Activated B cell treated with CpG ODN at 0.5 μM for 24 hours (primary cell): ENCODE data around the gene PPM1N. TPM values are rescaled to one million over a fixed set of nuclear protein-coding genes. Genes with fewer than 3 reads are reported as not detected.

Source experiments
- ATAC-seq: fragments of 200-7000 bp; cut with Tn5 transposase; one replicate; pipeline ENCODE4 v1.10.0; 2021; ENCODE audit warnings: low read depth, mild to moderate bottlenecking, moderate library complexity
- CTCF ChIA-PET: fragments of 350-600 bp; sonication (Branson Sonifier 250); formaldehyde crosslinking; loops from one replicate; lab custom pipeline; 2021; ENCODE audit warnings: antibody characterized with exemption; lab: Charles Lee
- POLR2A ChIA-PET: fragments of 350-600 bp; sonication (Branson Sonifier 250); formaldehyde crosslinking; loops from one replicate; lab custom pipeline; 2021; ENCODE audit warnings: antibody characterized with exemption; lab: Charles Lee
- DNase-seq: peaks from one replicate; pipeline ENCODE4 v3.0.0; 2022
- H3K27ac Mint-ChIP-seq: one replicate; pipeline ENCODE4 v1.8.0; 2020; ENCODE audit warnings: mixed read lengths
- H3K27me3 Mint-ChIP-seq: one replicate; pipeline ENCODE4 v1.8.0; 2021; ENCODE audit warnings: mixed read lengths
- H3K36me3 Mint-ChIP-seq: one replicate; pipeline ENCODE4 v1.8.0; 2021; ENCODE audit warnings: low read depth, mixed read lengths
- H3K4me1 Mint-ChIP-seq: one replicate; pipeline ENCODE4 v1.8.0; 2021; ENCODE audit warnings: mixed read lengths
- H3K4me3 Mint-ChIP-seq: one replicate; pipeline ENCODE4 v1.8.0; 2020; ENCODE audit warnings: mild to moderate bottlenecking, mixed read lengths
- H3K9me3 Mint-ChIP-seq: one replicate; pipeline ENCODE4 v1.8.0; 2020; ENCODE audit warnings: mixed read lengths
- CTCF ChIP-seq: fragments of 200-600 bp; IDR thresholded peaks from one replicate; pipeline ENCODE4 v1.8.0; 2022; ENCODE audit warnings: antibody characterized with exemption, mild to moderate bottlenecking
- intact Hi-C: fragments of 100-400 bp; cut with micrococcal nuclease; formaldehyde crosslinking; loops from one replicate; pipeline ENCODE4 v1.15.1; 2024
- total RNA-seq: library from RNA; stranded (reverse); gene quantifications from 2 replicates; pipeline ENCODE4 v1.2.3, GENCODE V29; 2022

PPM1N gene
- total RNA-seq, 1 donor from 2014 or later = 0.80 TPM

GRCh38 chr19:45471111-45471930 lies 26.9 kb upstream of the PPM1N start:
- H3K9me3 Mint-ChIP-seq = no peaks in the 10 kb centered on the region
- intact Hi-C loops = no loop called here
- CTCF ChIA-PET = interaction anchor here (2.4 kb wide), 1 partner anchor 32 kb away, joined by 12 read pairs; no protein-coding TSS in a partner anchor
- POLR2A ChIA-PET = interaction anchor here (4.9 kb wide), 1 partner anchor 7 kb away, joined by 66 read pairs; no protein-coding TSS in a partner anchor
- H3K27ac Mint-ChIP-seq = no peak overlapping the region
- peak overlapping the region; percentile 92 for H3K4me3 Mint-ChIP-seq
- peaks cover 53% of the 10 kb centered on the region for H3K4me1 Mint-ChIP-seq
- peaks cover 22% of the 10 kb centered on the region for H3K27me3 Mint-ChIP-seq
- DNase-seq = no peak
- peaks cover 23% of the 10 kb centered on the region for H3K36me3 Mint-ChIP-seq
- TF ChIP-seq CTCF = no peak
- no peak for ATAC-seq

- peaks cover 22% of the 10 kb centered on the region for H3K27me3 Mint-ChIP-seq
- peaks cover 55% of the 10 kb centered on the region for H3K4me1 Mint-ChIP-seq
- H3K36me3 Mint-ChIP-seq = peaks cover 23% of the 10 kb centered on the region
- no peak overlapping the region for H3K27ac Mint-ChIP-seq
- POLR2A ChIA-PET = no interaction called here
- no peak for TF ChIP-seq CTCF
- intact Hi-C loops = no loop called here
- ATAC-seq = no peak
- H3K9me3 Mint-ChIP-seq = no peaks in the 10 kb centered on the region
- CTCF ChIA-PET = interaction anchor here (0.5 to 2.4 kb wide), 2 partner anchors 32 to 37 kb away, joined by 3 to 12 read pairs; no protein-coding TSS in a partner anchor
- peak overlapping the region; percentile 59 for H3K4me3 Mint-ChIP-seq
- DNase-seq = no peak
Measured at GRCh38 chr19:45471931-45472562, 26.2 kb upstream of the PPM1N start.

GRCh38 chr19:45472563-45473366 lies 25.5 kb upstream of the PPM1N start:
- Mint-ChIP-seq H3K4me1 (peaks cover 56% of the 10 kb centered on the region), H3K27me3 (peaks cover 22% of the 10 kb centered on the region), H3K27ac (peak overlapping the region; percentile 13)

GRCh38 chr19:45473367-45473681 lies 24.9 kb upstream of the PPM1N start:
- CTCF ChIA-PET = no interaction called here
- H3K27me3 Mint-ChIP-seq = peaks cover 22% of the 10 kb centered on the region
- H3K27ac Mint-ChIP-seq = no peak overlapping the region
- no peaks in the 10 kb centered on the region for H3K9me3 Mint-ChIP-seq
- POLR2A ChIA-PET = no interaction called here
- peaks cover 23% of the 10 kb centered on the region for H3K36me3 Mint-ChIP-seq
- no peak overlapping the region for H3K4me3 Mint-ChIP-seq
- H3K4me1 Mint-ChIP-seq = peaks cover 56% of the 10 kb centered on the region
- TF ChIP-seq CTCF = no peak
- DNase-seq (no peak), ATAC-seq (no peak)
- intact Hi-C loops = no loop called here

More at GRCh38 chr19:45472563-45473366, 25.5 kb upstream of the PPM1N start:
- no peak for ATAC-seq
- no peak for DNase-seq
- intact Hi-C loops = no loop called here
- H3K36me3 Mint-ChIP-seq = peaks cover 23% of the 10 kb centered on the region
- H3K9me3 Mint-ChIP-seq = no peaks in the 10 kb centered on the region
- POLR2A ChIA-PET = interaction anchor here (0.6 kb wide), 1 partner anchor 107 kb away, joined by 6 read pairs; no protein-coding TSS in a partner anchor
- H3K4me3 Mint-ChIP-seq = peak overlapping the region; percentile 39
- no peak for TF ChIP-seq CTCF
- CTCF ChIA-PET = interaction anchor here (0.5 to 2.4 kb wide), 2 partner anchors 33 to 37 kb away, joined by 3 to 12 read pairs; no protein-coding TSS in a partner anchor
